Endothelial cell of umbilical vein (primary cell): ENCODE results near the gene NUDT3. TPM values are rescaled to one million over a fixed set of nuclear protein-coding genes. Genes with fewer than 3 reads are reported as not detected.

Source experiments
- BruUV-seq: library from RNA; stranded (reverse); fragments of 400-500 nt; replicated peaks from 2 replicates; lab custom pipeline; 2021; lab: Mats Ljungman, UMichigan
- CTCF ChIA-PET: fragments of 300-600, 350-600 bp; sonication (Branson Sonifier 250); formaldehyde crosslinking; loops from one replicate; lab custom pipeline; 2021; ENCODE audit warnings: antibody characterized with exemption, inconsistent platforms; lab: Charles Lee
- POLR2A ChIA-PET: fragments of 300-600, 350-600 bp; sonication (Branson Sonifier 250); formaldehyde crosslinking; loops from one replicate; lab custom pipeline; 2021; ENCODE audit warnings: antibody characterized with exemption, inconsistent platforms; lab: Charles Lee
- DNase-seq: peaks from one replicate; pipeline ENCODE4 v3.0.0-alpha.2; 2011; ENCODE audit warnings: low read depth, low spot score
- FAIRE-seq: peaks from 2 replicates; lab custom pipeline; 2011; peaks lifted over from hg19 to GRCh38; lab: Jason Lieb, UNC
- H2AFZ ChIP-seq: 2 replicates; pipeline ENCODE4 v1.6.0; 2012; ENCODE audit warnings: low read depth, low read length, control low read depth, inconsistent platforms
- H3K27ac ChIP-seq: 2 replicates; pipeline ENCODE4 v1.5.1; 2011; ENCODE audit warnings: low read depth, mild to moderate bottlenecking, control low read depth, low read length, moderate library complexity; ENCODE audit not compliant: insufficient read depth
- H3K27me3 ChIP-seq, 2 experiments: 2 replicates each; pipeline versions ENCODE4 v1.6.0 to v1.6.1; 2011; ENCODE audit warnings: low read length in 2 of 2, mixed read lengths in 1 of 2; ENCODE audit not compliant: control insufficient read depth in 2 of 2, insufficient read depth in 2 of 2
- H3K36me3 ChIP-seq, 2 experiments: 2 replicates in 1 of 2; 3 replicates in 1 of 2; pipeline ENCODE4 v1.5.1; 2011; ENCODE audit warnings: low read length in 2 of 2, mild to moderate bottlenecking in 1 of 2, moderate library complexity in 1 of 2; ENCODE audit not compliant: control insufficient read depth in 2 of 2, insufficient read depth in 2 of 2; ENCODE audit errors: extremely low read depth in 1 of 2
- H3K4me1 ChIP-seq: 3 replicates; pipeline ENCODE4 v1.5.1; 2011; ENCODE audit warnings: mild to moderate bottlenecking, low read length; ENCODE audit not compliant: control insufficient read depth, insufficient read depth; ENCODE audit errors: extremely low read depth
- H3K4me2 ChIP-seq: 2 replicates; pipeline ENCODE4 v1.6.1; 2011; ENCODE audit warnings: low read length, control low read depth, mixed read lengths; ENCODE audit not compliant: insufficient read depth
- H3K4me3 ChIP-seq, 3 experiments: fragments of 200-600 bp in 1 of 3; sonication (generic), shearing (Covaris generic) in 1 of 3; replicated peaks in 1 of 3; 2 replicates each; pipeline ENCODE4 v1.5.1; 2011 to 2016; ENCODE audit warnings: control low read depth in 3 of 3, low read length in 3 of 3, mild to moderate bottlenecking in 2 of 3, inconsistent platforms in 1 of 3, low read depth in 1 of 3, moderate library complexity in 1 of 3; ENCODE audit not compliant: insufficient read depth in 1 of 3
- H3K79me2 ChIP-seq: 2 replicates; pipeline ENCODE4 v1.6.0; 2012; ENCODE audit warnings: low read length, inconsistent platforms; ENCODE audit not compliant: control insufficient read depth, insufficient read depth
- H3K9ac ChIP-seq: replicated peaks from 2 replicates; pipeline ENCODE3; 2011; ENCODE audit warnings: low read length, control low read depth; ENCODE audit not compliant: insufficient read depth; ENCODE audit errors: extremely low read depth
- H3K9me1 ChIP-seq: replicated peaks from 3 replicates; pipeline ENCODE4 v1.6.0; 2011; ENCODE audit warnings: mild to moderate bottlenecking, low read length; ENCODE audit not compliant: control insufficient read depth, insufficient read depth; ENCODE audit errors: extremely low read depth
- H3K9me3 ChIP-seq: replicated peaks from 2 replicates; pipeline ENCODE4 v1.5.1; 2012; ENCODE audit warnings: low read length, inconsistent platforms; ENCODE audit not compliant: control insufficient read depth, insufficient read depth
- H4K20me1 ChIP-seq: replicated peaks from 2 replicates; pipeline ENCODE3; 2011; ENCODE audit warnings: mild to moderate bottlenecking, low read length; ENCODE audit not compliant: control insufficient read depth, insufficient read depth; ENCODE audit errors: extremely low read depth
- EZH2 ChIP-seq: IDR thresholded peaks from 2 replicates; pipeline ENCODE4 v1.6.1; 2012; ENCODE audit warnings: borderline replicate concordance, low read depth, mild to moderate bottlenecking, moderate library complexity, low read length, inconsistent platforms; ENCODE audit not compliant: severe bottlenecking
- FOS ChIP-seq: IDR thresholded peaks from 2 replicates; pipeline ENCODE4 v1.6.1; 2011; ENCODE audit warnings: mild to moderate bottlenecking, low read length, moderate library complexity, borderline replicate concordance; ENCODE audit not compliant: insufficient read depth
- GATA2 ChIP-seq: IDR thresholded peaks from 2 replicates; pipeline ENCODE4 v1.7.0; 2011; ENCODE audit warnings: low read depth, mild to moderate bottlenecking, moderate library complexity, mixed read lengths, low read length; ENCODE audit not compliant: insufficient read length, insufficient read depth
- JUN ChIP-seq: IDR thresholded peaks from 2 replicates; pipeline ENCODE4 v1.6.1; 2011; ENCODE audit warnings: borderline replicate concordance, low read depth; ENCODE audit not compliant: insufficient read length, insufficient read depth
- MYC ChIP-seq: IDR thresholded peaks from one replicate; pipeline ENCODE4 v1.6.1; 2011; ENCODE audit warnings: mild to moderate bottlenecking, low read depth, low read length
- POLR2A ChIP-seq: IDR thresholded peaks from 2 replicates; pipeline ENCODE4 v1.6.1; 2012; ENCODE audit warnings: low read depth, mild to moderate bottlenecking, control low read depth, low read length
- POLR2AphosphoS5 ChIP-seq: IDR thresholded peaks from 2 replicates; pipeline ENCODE4 v1.6.1; 2012; ENCODE audit warnings: low read depth, mild to moderate bottlenecking, control low read depth, low read length, moderate library complexity; ENCODE audit not compliant: insufficient read depth
- dilution Hi-C: fragments of 300-500 bp; cut with MboI; formaldehyde crosslinking; loops from one replicate; pipeline ENCODE4 v1.15.0; 2019; ENCODE audit warnings: low sequenced_read_pairs; ENCODE audit not compliant: extremely low pct_ligation_motif_present
- intact Hi-C: fragments of 100-400 bp; cut with micrococcal nuclease; formaldehyde crosslinking; loops from one replicate; pipeline ENCODE4 v1.10.0; 2022
- polyA plus RNA-seq, 4 experiments: library from polyadenylated mRNA; depleted of rRNA in 3 of 4; stranded (reverse) in 3 of 4; unstranded in 1 of 4; fragments of >200 nt; gene quantifications; 2 replicates each; pipeline versions ENCODE4 v1.2.1 to v1.2.3, GENCODE V29; 2011 to 2012; ENCODE audit warnings: missing spikeins in 1 of 4
- total RNA-seq: library from RNA; stranded (reverse); gene quantifications from 2 replicates; pipeline ENCODE4 v1.2.3, GENCODE V29; 2021
- TF ChIP-seq, protein P1 (sequence below), 2 donors: IDR thresholded peaks; 1 replicate in 1 of 2; 2 replicates in 1 of 2; pipeline ENCODE4 v1.5.1; 2011; ENCODE audit warnings: low read length in 2 of 2, mild to moderate bottlenecking in 2 of 2, moderate library complexity in 2 of 2, control low read depth in 1 of 2, inconsistent platforms in 1 of 2, low read depth in 1 of 2; ENCODE audit not compliant: insufficient read depth in 1 of 2; ENCODE audit errors: extremely low read depth in 1 of 2
- TF ChIP-seq, protein P2 (sequence below): IDR thresholded peaks from 2 replicates; pipeline ENCODE4 v1.6.1; 2011; ENCODE audit not compliant: insufficient read depth, insufficient read length

The NUDT3 gene
- total and polyA plus RNA-seq, 2 donors (not counting 3 experiments of a cell fraction or from before 2014, with no cell fraction given), result 11.9 to 30.9 TPM

DNA sequence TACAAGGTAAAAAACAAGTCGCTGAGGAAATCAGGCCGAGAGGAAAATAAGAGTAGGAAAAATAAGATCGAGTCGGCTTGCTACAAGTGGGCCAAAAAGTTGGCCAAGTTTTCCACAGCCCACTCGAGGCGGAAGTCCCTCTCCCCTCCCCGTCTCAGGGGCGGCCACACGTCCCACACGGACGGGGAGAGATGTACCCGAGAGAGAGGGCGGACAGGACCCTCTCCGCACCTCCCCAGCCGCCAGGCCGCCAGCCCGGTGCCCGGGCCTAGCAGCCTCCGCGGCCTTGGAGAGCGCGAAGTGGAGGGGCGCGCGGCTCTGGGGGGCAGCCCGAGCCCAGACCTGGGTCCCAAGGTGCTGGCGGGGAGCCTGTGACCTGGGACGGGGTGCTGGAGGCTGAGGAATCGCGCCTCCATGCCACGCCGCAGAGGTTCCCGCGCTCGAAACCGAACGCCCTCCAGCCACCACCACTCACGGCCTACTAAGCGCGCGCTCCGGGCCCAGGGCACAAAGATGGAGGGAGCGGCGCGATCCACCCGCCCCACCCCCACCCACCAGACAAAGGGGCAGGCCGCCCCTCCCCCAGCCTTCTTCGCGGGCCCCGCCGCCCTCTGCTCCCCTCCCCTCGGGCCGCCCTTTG lies 157.7 kb downstream of the NUDT3 start:
- Histone ChIP-seq H3K36me3 (no peaks in the 10 kb centered on the region), H3K79me2 (peaks cover 30% of the 10 kb centered on the region), H3K27ac (no peak overlapping the region), H3K4me1 (peaks cover 27% of the 10 kb centered on the region), H2AFZ (no peak overlapping the region), H3K27me3 (no peaks in the 10 kb centered on the region), H3K4me3 (no peak overlapping the region), H3K9me1 (no peaks in the 10 kb centered on the region), H3K9me3 (no peaks in the 10 kb centered on the region), H3K9ac (no peak overlapping the region), H3K4me2 (no peak overlapping the region), H4K20me1 (no peaks in the 10 kb centered on the region)
- ChIA-PET CTCF (interaction anchor here (2.6 kb wide), 1 partner anchor 39 kb away, joined by 11 read pairs; no protein-coding TSS in a partner anchor), POLR2A (no interaction called here)
- TF ChIP-seq, protein P1, sequence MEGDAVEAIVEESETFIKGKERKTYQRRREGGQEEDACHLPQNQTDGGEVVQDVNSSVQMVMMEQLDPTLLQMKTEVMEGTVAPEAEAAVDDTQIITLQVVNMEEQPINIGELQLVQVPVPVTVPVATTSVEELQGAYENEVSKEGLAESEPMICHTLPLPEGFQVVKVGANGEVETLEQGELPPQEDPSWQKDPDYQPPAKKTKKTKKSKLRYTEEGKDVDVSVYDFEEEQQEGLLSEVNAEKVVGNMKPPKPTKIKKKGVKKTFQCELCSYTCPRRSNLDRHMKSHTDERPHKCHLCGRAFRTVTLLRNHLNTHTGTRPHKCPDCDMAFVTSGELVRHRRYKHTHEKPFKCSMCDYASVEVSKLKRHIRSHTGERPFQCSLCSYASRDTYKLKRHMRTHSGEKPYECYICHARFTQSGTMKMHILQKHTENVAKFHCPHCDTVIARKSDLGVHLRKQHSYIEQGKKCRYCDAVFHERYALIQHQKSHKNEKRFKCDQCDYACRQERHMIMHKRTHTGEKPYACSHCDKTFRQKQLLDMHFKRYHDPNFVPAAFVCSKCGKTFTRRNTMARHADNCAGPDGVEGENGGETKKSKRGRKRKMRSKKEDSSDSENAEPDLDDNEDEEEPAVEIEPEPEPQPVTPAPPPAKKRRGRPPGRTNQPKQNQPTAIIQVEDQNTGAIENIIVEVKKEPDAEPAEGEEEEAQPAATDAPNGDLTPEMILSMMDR (IDR thresholded peaks at IDR 0.05; ENCODE audit: extremely low read depth in 1 of 2, insufficient read depth in 1 of 2, low read depth in 1 of 2, low read length in 2 of 2), result no peak
- TF ChIP-seq POLR2AphosphoS5 (no peak), POLR2A (no peak), GATA2 (no peak), JUN (no peak), MYC (no peak), EZH2 (no peak), FOS (no peak)
- TF ChIP-seq, protein P2, sequence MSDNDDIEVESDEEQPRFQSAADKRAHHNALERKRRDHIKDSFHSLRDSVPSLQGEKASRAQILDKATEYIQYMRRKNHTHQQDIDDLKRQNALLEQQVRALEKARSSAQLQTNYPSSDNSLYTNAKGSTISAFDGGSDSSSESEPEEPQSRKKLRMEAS, result no peak
- intact Hi-C loops, result loop anchor here (1.0 to 5.0 kb wide), 2 partner anchors 10 to 452 kb away; no protein-coding TSS in a partner anchor
- dilution Hi-C loops, result no loop called here
- no peak for FAIRE-seq
- BruUV-seq, result no TSS peak
- no peak for DNase-seq
